NT2/D1 (cell line): ENCODE measurements around the gene GAA.

Experiments used
- SUZ12 ChIP-seq: IDR thresholded peaks from 2 replicates; pipeline ENCODE4 v1.6.1; 2011; ENCODE audit not compliant: insufficient read length, insufficient read depth; ENCODE audit errors: extremely low read depth
- YY1 ChIP-seq: IDR thresholded peaks from 2 replicates; pipeline ENCODE4 v1.6.1; 2011; ENCODE audit not compliant: insufficient read length, insufficient read depth

- TF ChIP-seq SUZ12, result no peak
- no peak for TF ChIP-seq YY1
These were observed 40.2 kb downstream of the GAA start for GRCh38 chr17:80141463-80142165.
